Adrenal gland (tissue), 12 donors: ENCODE measurements around the gene ETF1. TPM values are rescaled to one million over a fixed set of nuclear protein-coding genes. Genes with fewer than 3 reads are reported as not detected.
A peak's percentile ranks its signal among the peaks of the same experiment; 100 is the strongest.

Experiments
- DNase-seq, 7 donors: peaks; one replicate each; pipeline ENCODE4 v3.0.0-alpha.2; 2019 to 2020
- H3K27ac ChIP-seq, 5 donors: fragments of 200-600 bp; sonication (generic) in 4 of 5; 1 replicate in 3 of 5; 2 replicates in 2 of 5; pipeline versions ENCODE4 v1.5.1 to v1.8.0; 2016 to 2020; ENCODE audit warnings: mild to moderate bottlenecking in 1 of 5
- H3K27me3 ChIP-seq: fragments of 200-600 bp; 2 replicates; pipeline ENCODE4 v1.8.0; 2021
- H3K36me3 ChIP-seq, 2 donors: fragments of 200-600 bp; replicated peaks in 1 of 2; 1 replicate in 1 of 2; 2 replicates in 1 of 2; pipeline versions ENCODE4 v1.5.1 to v1.8.0; 2018 to 2022
- H3K4me1 ChIP-seq, 2 donors: fragments of 200-600 bp; replicated peaks in 1 of 2; 1 replicate in 1 of 2; 2 replicates in 1 of 2; pipeline versions ENCODE4 v1.5.1 to v1.8.0; 2018 to 2021
- H3K4me3 ChIP-seq, 4 donors: fragments of 200-600 bp; sonication (generic) in 3 of 4; one replicate each; pipeline ENCODE4 v1.5.1; 2016 to 2018
- H3K9me3 ChIP-seq, 3 donors: fragments of 200-600 bp; sonication (generic) in 1 of 3; replicated peaks in 1 of 3; 1 replicate in 2 of 3; 2 replicates in 1 of 3; pipeline versions ENCODE4 v1.5.1 to v1.8.0; 2016 to 2021
- POLR2A ChIP-seq, 2 donors: fragments of 450-650 bp; IDR thresholded peaks; one replicate each; pipeline ENCODE4 v1.6.1; 2017; ENCODE audit warnings: antibody characterized with exemption in 2 of 2, mild to moderate bottlenecking in 2 of 2, moderate library complexity in 1 of 2
- WGBS, 4 donors: extraction: QIAGEN DNeasy Blood & Tissue Kit in 2 of 4; methylation state at CpG; one replicate each; pipeline versions ENCODE4 v1.1.5 to v1.1.7; 2013 to 2017; 5-methylcytosine and 5-hydroxymethylcytosine counted together
- intact Hi-C, 2 donors: fragments of 100-400 bp; cut with DNase I; formaldehyde crosslinking; loops; one replicate each; pipeline versions ENCODE4 v1.14.1 to v1.15.0; 2022 to 2023
- polyA plus RNA-seq, 3 donors: library from polyadenylated mRNA; stranded (reverse); fragments of 200-250 nt in 2 of 3; fragments of 350-450 nt in 1 of 3; fragmentation: Illumina TruSeq in 1 of 3; extraction: RNeasy Lipid Tissue Mini Kit (QIAGEN cat#74804) in 1 of 3; gene quantifications; one replicate each; pipeline ENCODE4 v1.2.3, GENCODE V29; 2013 to 2014
- total RNA-seq, 9 donors: library from RNA; depleted of rRNA in 4 of 9; stranded (reverse); fragments of >200 nt in 4 of 9; fragments of 120-200 nt in 1 of 9; fragmentation: NEBNext Ultra II Directional in 1 of 9; extraction: Animal tissue kit (Norgen Biotek cat#: 25700) in 1 of 9; gene quantifications; one replicate each; pipeline versions ENCODE4 v1.1.0 to v1.2.4, GENCODE V29; 2013 to 2023
- TF ChIP-seq, protein P1 (sequence below), 6 experiments: fragments of 450-650 bp in 4 of 6; fragments of 200-600 bp in 2 of 6; sonication (generic) in 1 of 6; IDR thresholded peaks; 1 replicate in 5 of 6; 2 replicates in 1 of 6; pipeline versions ENCODE4 v1.5.1 to v1.8.0; 2016 to 2021; ENCODE audit warnings: antibody characterized with exemption in 6 of 6, mild to moderate bottlenecking in 2 of 6, moderate library complexity in 1 of 6
- donor health status: healthy with polysubstance abuse.
- donor health status: Bipolar disorder and iron deficiency.
- donor health status: DM: yes; HTN: yes; CAD: no.
- donor health status: DM: no; HTN: no; CAD: no.
- donor health status: DM: no; HTN: no; CAD: no.
- donor health status: DM: yes; HTN: yes; CAD: no.

Gene ETF1
- total and polyA plus RNA-seq, 12 donors = 25.4 to 178 (median 72.3) TPM

DNA sequence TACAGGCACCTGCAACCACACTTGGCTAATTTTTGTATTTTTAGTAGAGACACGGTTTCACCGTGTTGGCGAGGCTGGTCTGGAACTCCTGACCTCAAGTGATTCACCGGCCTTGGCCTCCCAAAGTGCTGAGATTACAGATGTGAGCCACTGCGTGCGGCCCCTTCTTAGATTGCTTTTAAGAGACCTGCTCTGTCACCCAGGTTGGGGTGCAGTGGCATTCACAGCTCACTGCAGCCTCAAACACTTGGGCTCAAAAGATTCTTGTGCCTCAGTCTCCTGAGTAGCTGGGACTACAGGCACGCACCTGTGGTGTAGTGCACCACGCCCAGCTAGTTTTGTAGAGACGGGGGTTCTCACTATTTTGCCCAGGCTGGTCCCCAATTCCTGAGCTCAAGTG is 21.2 kb upstream of the ETF1 start:
- Histone ChIP-seq H3K27ac (peak overlapping the region in 1 of 5 donors; percentile 47), H3K36me3 (peaks cover 0 to 88% of the 10 kb centered on the region in 2 donors), H3K4me3 (no peak overlapping the region), H3K27me3 (no peaks in the 10 kb centered on the region), H3K9me3 (no peaks in the 10 kb centered on the region), H3K4me1 (peaks cover 0 to 27% of the 10 kb centered on the region in 2 donors)
- WGBS, 4 donors = 63 to 89% (median 80%) methylated on average over 8 to 9 of the region's 9 CpGs
- intact Hi-C loops = no loop called here
- DNase-seq = peak in 3 of 7 donors; percentile 50 to 61 (median 54)
- no peak for TF ChIP-seq POLR2A (IDR thresholded peaks at IDR 0.05)
- TF ChIP-seq, protein P1, sequence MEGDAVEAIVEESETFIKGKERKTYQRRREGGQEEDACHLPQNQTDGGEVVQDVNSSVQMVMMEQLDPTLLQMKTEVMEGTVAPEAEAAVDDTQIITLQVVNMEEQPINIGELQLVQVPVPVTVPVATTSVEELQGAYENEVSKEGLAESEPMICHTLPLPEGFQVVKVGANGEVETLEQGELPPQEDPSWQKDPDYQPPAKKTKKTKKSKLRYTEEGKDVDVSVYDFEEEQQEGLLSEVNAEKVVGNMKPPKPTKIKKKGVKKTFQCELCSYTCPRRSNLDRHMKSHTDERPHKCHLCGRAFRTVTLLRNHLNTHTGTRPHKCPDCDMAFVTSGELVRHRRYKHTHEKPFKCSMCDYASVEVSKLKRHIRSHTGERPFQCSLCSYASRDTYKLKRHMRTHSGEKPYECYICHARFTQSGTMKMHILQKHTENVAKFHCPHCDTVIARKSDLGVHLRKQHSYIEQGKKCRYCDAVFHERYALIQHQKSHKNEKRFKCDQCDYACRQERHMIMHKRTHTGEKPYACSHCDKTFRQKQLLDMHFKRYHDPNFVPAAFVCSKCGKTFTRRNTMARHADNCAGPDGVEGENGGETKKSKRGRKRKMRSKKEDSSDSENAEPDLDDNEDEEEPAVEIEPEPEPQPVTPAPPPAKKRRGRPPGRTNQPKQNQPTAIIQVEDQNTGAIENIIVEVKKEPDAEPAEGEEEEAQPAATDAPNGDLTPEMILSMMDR (IDR thresholded peaks at IDR 0.05) = no peak

- Histone ChIP-seq H3K36me3 (peaks cover 0 to 88% of the 10 kb centered on the region in 2 donors), H3K27ac (peak overlapping the region in 1 of 5 donors; percentile 47), H3K9me3 (no peaks in the 10 kb centered on the region), H3K4me3 (no peak overlapping the region), H3K27me3 (no peaks in the 10 kb centered on the region), H3K4me1 (peaks cover 0 to 27% of the 10 kb centered on the region in 2 donors)
- intact Hi-C loops = no loop called here
- no peak for DNase-seq
- TF ChIP-seq, protein P1 (IDR thresholded peaks at IDR 0.05) = no peak
- TF ChIP-seq POLR2A (IDR thresholded peaks at IDR 0.05) = no peak
- WGBS, 4 donors = 83 to 84% (median 83%) methylated on average over 3 of the region's 3 CpGs
These were observed 20.5 kb upstream of the ETF1 start for GRCh38 chr5:138563340-138564118.

DNA sequence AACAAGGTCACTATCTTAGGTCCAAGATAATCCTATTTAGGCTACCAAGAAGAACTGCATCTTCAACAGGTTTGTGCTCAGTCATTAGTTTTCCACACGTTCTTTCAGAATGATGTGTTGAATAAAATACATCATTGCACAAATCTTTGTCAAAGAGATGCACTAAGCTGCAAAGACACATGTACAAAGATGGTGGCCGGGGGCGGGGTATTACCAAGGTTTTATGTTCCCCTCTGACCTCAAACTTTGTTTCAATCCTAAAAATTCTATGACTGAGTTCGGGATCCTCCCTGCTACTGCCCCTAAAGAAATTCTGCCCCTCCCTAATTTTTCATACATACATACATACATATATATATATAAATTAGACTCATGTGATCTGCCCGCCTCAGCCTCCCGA is 17.9 kb upstream of the ETF1 start:
- Histone ChIP-seq H3K36me3 (peaks cover 0 to 88% of the 10 kb centered on the region in 2 donors), H3K9me3 (no peaks in the 10 kb centered on the region), H3K4me1 (peaks cover 0 to 23% of the 10 kb centered on the region in 2 donors), H3K27me3 (no peaks in the 10 kb centered on the region), H3K4me3 (no peak overlapping the region), H3K27ac (no peak overlapping the region)
- DNase-seq = no peak
- 90 to 96% (median 92%) methylated on average over 6 of the region's 6 CpGs for WGBS, 4 donors
- intact Hi-C loops = no loop called here
- TF ChIP-seq, protein P1 (IDR thresholded peaks at IDR 0.05) = no peak
- TF ChIP-seq POLR2A (IDR thresholded peaks at IDR 0.05) = no peak

DNA sequence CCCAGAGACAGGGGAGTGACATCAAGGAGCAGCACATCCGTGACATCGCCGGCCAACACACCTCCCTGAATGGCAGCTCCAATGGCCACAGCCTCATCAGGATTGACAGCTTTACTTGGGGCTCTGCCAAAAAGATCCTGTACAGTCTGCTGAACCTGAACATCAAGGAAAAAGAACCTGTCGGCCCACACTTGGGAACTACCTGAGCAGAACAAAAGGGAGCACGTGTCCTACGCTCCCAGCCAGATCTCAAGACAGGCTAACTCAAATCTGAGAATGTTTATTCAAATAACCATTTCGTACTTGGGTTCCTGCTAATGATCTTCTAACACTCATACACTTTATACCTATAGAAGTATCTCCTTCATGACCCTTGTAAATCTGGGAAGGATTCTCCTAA is 16.9 kb upstream of the ETF1 start:
- intact Hi-C loops = no loop called here

More for the DNA sequence above, 16.9 kb upstream of the ETF1 start:
- 82 to 93% (median 90%) methylated on average over 7 of the region's 7 CpGs for WGBS, 4 donors
- Histone ChIP-seq H3K4me1 (peaks cover 0 to 21% of the 10 kb centered on the region in 2 donors), H3K27ac (no peak overlapping the region), H3K9me3 (no peaks in the 10 kb centered on the region), H3K27me3 (no peaks in the 10 kb centered on the region), H3K36me3 (peaks cover 0 to 88% of the 10 kb centered on the region in 2 donors), H3K4me3 (no peak overlapping the region)
- no peak for DNase-seq
- TF ChIP-seq POLR2A (IDR thresholded peaks at IDR 0.05) = no peak
- TF ChIP-seq, protein P1 (IDR thresholded peaks at IDR 0.05) = no peak
